ENCODE results near the gene ITFG1. TPM values are rescaled to one million over a fixed set of nuclear protein-coding genes. Genes with fewer than 3 reads are reported as not detected.

ITFG1 gene
- total RNA-seq, 1 experiment from 2014 or later, result 18.0 TPM

DNA sequence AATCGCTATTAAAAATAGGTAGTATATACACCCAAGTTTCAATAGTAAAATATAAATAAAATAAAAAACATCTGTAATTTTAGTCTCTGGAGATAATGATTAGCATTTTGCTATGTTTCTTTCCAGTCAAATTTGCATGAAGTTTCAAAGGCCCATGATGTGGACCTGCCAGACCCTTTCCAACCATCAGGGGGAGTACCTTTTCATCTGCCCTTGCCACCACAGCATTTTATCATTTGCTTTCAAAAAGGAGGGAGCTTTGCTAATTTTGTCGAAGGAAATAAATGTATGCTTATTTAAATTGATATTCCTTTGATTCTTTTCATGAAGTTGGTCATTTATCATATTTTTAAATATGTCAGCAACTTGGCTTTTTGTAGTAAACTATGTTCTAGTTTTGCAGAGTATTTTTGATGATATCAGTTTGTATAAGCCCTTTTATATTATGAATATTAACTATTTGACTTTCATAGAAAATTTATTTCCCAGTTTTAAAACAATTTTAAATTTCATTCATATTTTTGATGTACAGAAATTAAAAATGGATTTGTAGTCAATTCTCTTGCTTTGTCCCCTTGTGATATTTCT is 201.9 kb downstream of the ITFG1 start:
- Histone ChIP-seq H3K4me2 (ENCODE audit: insufficient read depth, insufficient read length, low read length) (no peak overlapping the region), H2BK120ac (ENCODE audit: low read depth, low read length, poor library complexity, severe bottlenecking) (no peak overlapping the region)
- no peaks in the 10 kb centered on the region for H3K9me3 Mint-ChIP-seq

More for the DNA sequence above, 201.9 kb downstream of the ITFG1 start:
- no peak overlapping the region for H3T11ph ChIP-seq (ENCODE audit: low read length)
- H3K36me3 Mint-ChIP-seq (ENCODE audit: insufficient read depth in 1 of 3, low read depth in 3 of 3), result peaks cover 0 to 16% (median 12%) of the 10 kb centered on the region in 3 experiments; a peak in 3 of 7 replicates
- H3K79me1 ChIP-seq (ENCODE audit: insufficient read depth, low read depth, low read length, poor library complexity, severe bottlenecking), result no peaks in the 10 kb centered on the region
- no peak overlapping the region for H3K14ac ChIP-seq (ENCODE audit: insufficient read depth, low read length)
- no peak overlapping the region for H4K91ac ChIP-seq (ENCODE audit: insufficient read length, low read depth, low read length)
- H3K4ac ChIP-seq (ENCODE audit: low read depth, low read length), result no peak overlapping the region
- H2AFZ ChIP-seq (ENCODE audit: low read length), result no peak overlapping the region
- H3K23me2 ChIP-seq (ENCODE audit: insufficient read length, low read depth, low read length, poor library complexity, severe bottlenecking), result no peaks in the 10 kb centered on the region
- no peak overlapping the region for H2BK20ac ChIP-seq (ENCODE audit: low read depth, low read length, poor library complexity, severe bottlenecking)
- H3K4me3 Mint-ChIP-seq, result no peak overlapping the region
- H3K9ac ChIP-seq (ENCODE audit: extremely low read depth, insufficient read length, low read length), result no peak overlapping the region
- no peaks in the 10 kb centered on the region for H4K20me1 ChIP-seq (ENCODE audit: control insufficient read depth, insufficient read depth, insufficient read length)
- H2BK15ac ChIP-seq (ENCODE audit: low read depth, low read length), result no peak overlapping the region
- TF ChIP-seq, protein P1, sequence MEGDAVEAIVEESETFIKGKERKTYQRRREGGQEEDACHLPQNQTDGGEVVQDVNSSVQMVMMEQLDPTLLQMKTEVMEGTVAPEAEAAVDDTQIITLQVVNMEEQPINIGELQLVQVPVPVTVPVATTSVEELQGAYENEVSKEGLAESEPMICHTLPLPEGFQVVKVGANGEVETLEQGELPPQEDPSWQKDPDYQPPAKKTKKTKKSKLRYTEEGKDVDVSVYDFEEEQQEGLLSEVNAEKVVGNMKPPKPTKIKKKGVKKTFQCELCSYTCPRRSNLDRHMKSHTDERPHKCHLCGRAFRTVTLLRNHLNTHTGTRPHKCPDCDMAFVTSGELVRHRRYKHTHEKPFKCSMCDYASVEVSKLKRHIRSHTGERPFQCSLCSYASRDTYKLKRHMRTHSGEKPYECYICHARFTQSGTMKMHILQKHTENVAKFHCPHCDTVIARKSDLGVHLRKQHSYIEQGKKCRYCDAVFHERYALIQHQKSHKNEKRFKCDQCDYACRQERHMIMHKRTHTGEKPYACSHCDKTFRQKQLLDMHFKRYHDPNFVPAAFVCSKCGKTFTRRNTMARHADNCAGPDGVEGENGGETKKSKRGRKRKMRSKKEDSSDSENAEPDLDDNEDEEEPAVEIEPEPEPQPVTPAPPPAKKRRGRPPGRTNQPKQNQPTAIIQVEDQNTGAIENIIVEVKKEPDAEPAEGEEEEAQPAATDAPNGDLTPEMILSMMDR (conservative IDR thresholded peaks at IDR 0.05), result peak; percentile 82
- no peaks in the 10 kb centered on the region for H3K4me1 ChIP-seq (ENCODE audit: insufficient read depth, low read length)
- no peak overlapping the region for H3K27ac ChIP-seq (ENCODE audit: insufficient read length, low read depth, low read length)
- no CpG with 5 or more reads among the region's 2 CpGs for WGBS (ENCODE audit: extremely low coverage, insufficient read length, low lambda C conversion rate)
- no peak overlapping the region for H2BK12ac ChIP-seq (ENCODE audit: insufficient read length, low read depth, low read length)
- no peak overlapping the region for H2BK5ac ChIP-seq (ENCODE audit: insufficient read length, low read length)
- H3K9me3 ChIP-seq (ENCODE audit: control insufficient read depth, low read depth, low read length), result no peaks in the 10 kb centered on the region
- H3K23ac ChIP-seq (ENCODE audit: insufficient read length, low read depth, low read length), result no peak overlapping the region
- no peaks in the 10 kb centered on the region for H3K27me3 Mint-ChIP-seq (ENCODE audit: low read depth)
- no peak overlapping the region for H3K18ac ChIP-seq (ENCODE audit: insufficient read length, low read depth, low read length)
- no peak overlapping the region for H4K8ac ChIP-seq (replicated peaks; ENCODE audit: insufficient read length, low read depth, low read length)
- H2AK5ac ChIP-seq (ENCODE audit: insufficient read length, low read length), result no peak overlapping the region
- DNase-seq, result peak; percentile 31
- H3K79me2 ChIP-seq (ENCODE audit: insufficient read depth, low read length), result no peaks in the 10 kb centered on the region
- H3K27ac Mint-ChIP-seq, result no peak overlapping the region
- H3K27me3 ChIP-seq (ENCODE audit: insufficient read depth, low read length), result no peaks in the 10 kb centered on the region
- no peaks in the 10 kb centered on the region for H3K4me1 Mint-ChIP-seq
- H4K5ac ChIP-seq (ENCODE audit: insufficient read length, low read depth, low read length), result no peak overlapping the region
- no peak overlapping the region for H3K56ac ChIP-seq (ENCODE audit: insufficient read length, low read depth, low read length)
